ENCODE results near the gene SAMD1. TPM values are rescaled to one million over a fixed set of nuclear protein-coding genes. Genes with fewer than 3 reads are reported as not detected.
A peak's percentile ranks its signal among the peaks of the same experiment; 100 is the strongest.

SAMD1 gene
- total and polyA plus RNA-seq, 2 experiments from 2014 or later: 32.2 to 69.0 TPM

DNA sequence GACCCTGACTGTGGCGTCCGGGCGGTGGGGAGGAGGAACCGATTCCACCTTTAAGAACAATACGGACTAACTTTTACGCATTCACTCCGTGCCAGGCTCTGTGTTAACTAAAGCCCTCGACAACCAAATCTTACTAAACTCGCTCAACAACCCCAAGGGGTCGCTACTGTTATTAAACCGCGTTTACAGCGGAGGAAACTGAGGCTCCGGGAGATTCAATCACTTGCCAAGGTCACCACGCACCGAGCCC, 1.2 kb downstream of the SAMD1 start:
- Histone ChIP-seq H3K9me2 (ENCODE audit: insufficient read depth) (no peaks in the 10 kb centered on the region), H3F3A (replicated peaks; ENCODE audit: low read depth) (peaks cover 30% of the 10 kb centered on the region), H4K20me1 (replicated peaks; ENCODE audit: insufficient read depth) (0 out of 2 replicates have a peak, but pooled peaks cover 6% of the 10 kb centered on the region), H3K79me2 (replicated peaks; ENCODE audit: insufficient read depth) (no peaks in the 10 kb centered on the region), H3K4me2 (peak overlapping the region; percentile 72), H3K4me1 (ENCODE audit: insufficient read depth) (peaks cover 12% of the 10 kb centered on the region), H3K27ac (ENCODE audit: low read depth) (no peak overlapping the region), H2AFZ (no peak overlapping the region), H3K4me3 (peak overlapping the region; percentile 56), H3K27me3 (ENCODE audit: insufficient read depth) (peaks cover 36% of the 10 kb centered on the region), H3K36me3 (ENCODE audit: insufficient read depth) (peaks cover 9% of the 10 kb centered on the region; the same call in 1 of the 2 replicates)
- peaks cover 15% of the 10 kb centered on the region for H3K4me1 Mint-ChIP-seq
- ATAC-seq (no peak), DNase-seq (ENCODE audit: low spot score) (peak; percentile 75)
- H3K27me3 Mint-ChIP-seq (ENCODE audit: insufficient read depth, low read depth, poor library complexity): peaks cover 25% of the 10 kb centered on the region
- peak overlapping the region; percentile 75 for H3K4me3 Mint-ChIP-seq
- H3K36me3 Mint-ChIP-seq (ENCODE audit: low read depth): peaks cover 23% of the 10 kb centered on the region
- TF ChIP-seq JUNB (IDR thresholded peaks at IDR 0.05; ENCODE audit: unreplicated experiment) (no peak), POLR2AphosphoS5 (IDR thresholded peaks at IDR 0.05; ENCODE audit: low read depth) (no peak), REST (IDR thresholded peaks at IDR 0.05; ENCODE audit: unreplicated experiment) (no peak), ZNF462 (CRISPR knock-in tag; IDR thresholded peaks at IDR 0.05) (no peak), CREB1 (CRISPR knock-in tag; IDR thresholded peaks at IDR 0.05; ENCODE audit: low read depth) (no peak)
- TF ChIP-seq, protein P1, sequence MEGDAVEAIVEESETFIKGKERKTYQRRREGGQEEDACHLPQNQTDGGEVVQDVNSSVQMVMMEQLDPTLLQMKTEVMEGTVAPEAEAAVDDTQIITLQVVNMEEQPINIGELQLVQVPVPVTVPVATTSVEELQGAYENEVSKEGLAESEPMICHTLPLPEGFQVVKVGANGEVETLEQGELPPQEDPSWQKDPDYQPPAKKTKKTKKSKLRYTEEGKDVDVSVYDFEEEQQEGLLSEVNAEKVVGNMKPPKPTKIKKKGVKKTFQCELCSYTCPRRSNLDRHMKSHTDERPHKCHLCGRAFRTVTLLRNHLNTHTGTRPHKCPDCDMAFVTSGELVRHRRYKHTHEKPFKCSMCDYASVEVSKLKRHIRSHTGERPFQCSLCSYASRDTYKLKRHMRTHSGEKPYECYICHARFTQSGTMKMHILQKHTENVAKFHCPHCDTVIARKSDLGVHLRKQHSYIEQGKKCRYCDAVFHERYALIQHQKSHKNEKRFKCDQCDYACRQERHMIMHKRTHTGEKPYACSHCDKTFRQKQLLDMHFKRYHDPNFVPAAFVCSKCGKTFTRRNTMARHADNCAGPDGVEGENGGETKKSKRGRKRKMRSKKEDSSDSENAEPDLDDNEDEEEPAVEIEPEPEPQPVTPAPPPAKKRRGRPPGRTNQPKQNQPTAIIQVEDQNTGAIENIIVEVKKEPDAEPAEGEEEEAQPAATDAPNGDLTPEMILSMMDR (conservative IDR thresholded peaks at IDR 0.05; ENCODE audit: low read depth in 2 of 2): peak; percentile 45 to 50
- peaks cover 10% of the 10 kb centered on the region for H3K9me3 Mint-ChIP-seq
- H3K27ac Mint-ChIP-seq: no peak overlapping the region
